Measurements from ENCODE around the gene OMP.
"Not testable (repeated sequence)": the region's sequence is repeated elsewhere in the genome, so short reads cannot be mapped to it uniquely, and the experiment has no call there.

The OMP gene

GRCh38 chr11:77088236-77089003 lies 14.2 kb upstream of the OMP start:
- DNase-seq = no peak

- DNase-seq = no peak
Measured at GRCh38 chr11:77089004-77089545, 13.6 kb upstream of the OMP start.

GRCh38 chr11:77090046-77090372 lies 12.6 kb upstream of the OMP start:
- DNase-seq = no peak

GRCh38 chr11:77090373-77091111 lies 12.1 kb upstream of the OMP start:
- DNase-seq = no peak

- peak; percentile 66 for DNase-seq
Measured at GRCh38 chr11:77091146-77091940, 11.3 kb upstream of the OMP start.

GRCh38 chr11:77092382-77092781 lies 10.3 kb upstream of the OMP start:
- DNase-seq = no peak

GRCh38 chr11:77093056-77093891 lies 9.4 kb upstream of the OMP start:
- no peak for DNase-seq

GRCh38 chr11:77093987-77094840 lies 8.4 kb upstream of the OMP start:
- no peak for DNase-seq

GRCh38 chr11:77094841-77095365 lies 7.7 kb upstream of the OMP start:
- DNase-seq = no peak

GRCh38 chr11:77095551-77096490 lies 6.8 kb upstream of the OMP start:
- no peak for DNase-seq

GRCh38 chr11:77096591-77097019 lies 6.0 kb upstream of the OMP start:
- DNase-seq = no peak

GRCh38 chr11:77097180-77097579 lies 5.5 kb upstream of the OMP start:
- not testable (repeated sequence) for DNase-seq

GRCh38 chr11:77100166-77101042 lies 2.2 kb upstream of the OMP start:
- no peak for DNase-seq

- no peak for DNase-seq
Measured at GRCh38 chr11:77101043-77101537, 1.6 kb upstream of the OMP start.

GRCh38 chr11:77103319-77103718 lies 679 bp downstream of the OMP start:
- DNase-seq = no peak

GRCh38 chr11:77104727-77105126 lies 2.1 kb downstream of the OMP start:
- DNase-seq = no peak

GRCh38 chr11:77106321-77106720 lies 3.7 kb downstream of the OMP start:
- DNase-seq = no peak

- DNase-seq = no peak
Measured at GRCh38 chr11:77106759-77107158, 4.1 kb downstream of the OMP start.

- no peak for DNase-seq
Measured at GRCh38 chr11:77107950-77108349, 5.3 kb downstream of the OMP start.
